HG03064 (cell line): Measurements from ENCODE around the gene TEAD3.
"Not testable (repeated sequence)": the region's sequence is repeated elsewhere in the genome, so short reads cannot be mapped to it uniquely, and the experiment has no call there.

ENCODE experiments used
- ATAC-seq: cut with Tn5 transposase; IDR thresholded peaks from one replicate; pipeline ENCODE4 v1.9.1; 2021; ENCODE audit warnings: low read depth; ENCODE audit not compliant: unreplicated experiment

TEAD3 gene

GRCh38 chr6:35454391-35455110, 42.3 kb downstream of the TEAD3 start:
- ATAC-seq, result no peak

GRCh38 chr6:35453236-35453635, 43.6 kb downstream of the TEAD3 start:
- no peak for ATAC-seq

GRCh38 chr6:35452183-35453090, 44.4 kb downstream of the TEAD3 start, which contains the start of gene FANCE:
Gene FANCE, plus strand, starts transcription at chr6:35452338. Its CDS starts 208 bp downstream, at chr6:35452546.
- peak; percentile 88 for ATAC-seq

GRCh38 chr6:35451354-35452182, 45.3 kb downstream of the TEAD3 start:
- ATAC-seq, result no peak

DNA sequence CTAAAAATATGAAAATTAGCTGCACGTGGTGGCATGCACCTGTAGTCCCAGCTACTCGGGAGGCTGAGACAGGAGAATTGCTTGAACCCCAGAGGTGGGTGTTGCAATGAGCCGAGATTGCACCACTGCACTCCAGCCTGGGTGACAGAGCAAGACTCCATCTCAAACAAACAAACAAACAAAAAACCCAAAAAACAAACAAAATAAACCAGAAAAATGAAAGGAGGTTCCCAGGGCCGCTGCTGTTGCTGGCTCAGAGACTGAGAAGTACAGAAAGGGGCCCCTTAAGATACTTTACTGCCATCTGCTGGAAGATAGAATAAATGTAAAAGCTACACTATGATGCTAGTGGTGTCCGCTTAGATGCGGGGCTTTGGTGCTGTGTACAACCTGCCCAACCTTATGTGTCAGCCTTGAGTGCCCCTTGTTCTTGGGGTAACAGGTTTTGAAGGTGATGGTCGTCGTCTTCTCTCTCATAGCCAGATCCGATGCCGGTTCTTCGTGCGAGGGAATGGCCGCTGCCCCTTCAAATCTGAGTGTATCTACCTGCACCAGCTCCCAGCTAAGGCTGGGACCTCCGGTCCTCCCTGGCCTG, 47.5 kb downstream of the TEAD3 start:
- ATAC-seq, result no peak

- ATAC-seq, result no peak
Observed at GRCh38 chr6:35448191-35448590, 48.7 kb downstream of the TEAD3 start.

- ATAC-seq, result no peak
Observed at GRCh38 chr6:35445691-35446090, 51.2 kb downstream of the TEAD3 start.

- ATAC-seq, result no peak
Observed at GRCh38 chr6:35443341-35444030, 53.4 kb downstream of the TEAD3 start.

- ATAC-seq, result no peak
Observed at GRCh38 chr6:35442693-35443092, 54.2 kb downstream of the TEAD3 start.

DNA sequence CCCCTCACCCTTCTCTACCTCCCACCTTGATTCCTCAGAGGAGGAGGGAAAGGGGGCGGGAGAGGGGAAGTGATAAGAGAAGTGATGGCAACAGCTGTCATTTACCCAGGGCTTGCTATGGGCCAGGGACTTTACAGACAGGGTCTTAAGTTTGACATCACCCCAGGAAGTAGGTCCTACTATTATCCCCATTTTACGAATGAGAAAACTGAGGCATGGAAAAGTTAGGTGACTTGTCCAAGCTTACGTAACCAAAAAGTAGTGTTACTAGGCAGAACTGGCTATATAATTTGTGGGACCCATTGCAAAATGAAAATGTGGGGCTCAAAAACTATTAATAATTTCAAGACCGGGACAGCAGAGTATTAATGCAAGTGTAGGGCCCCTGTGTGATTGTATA, 55.2 kb downstream of the TEAD3 start:
- no peak for ATAC-seq

DNA sequence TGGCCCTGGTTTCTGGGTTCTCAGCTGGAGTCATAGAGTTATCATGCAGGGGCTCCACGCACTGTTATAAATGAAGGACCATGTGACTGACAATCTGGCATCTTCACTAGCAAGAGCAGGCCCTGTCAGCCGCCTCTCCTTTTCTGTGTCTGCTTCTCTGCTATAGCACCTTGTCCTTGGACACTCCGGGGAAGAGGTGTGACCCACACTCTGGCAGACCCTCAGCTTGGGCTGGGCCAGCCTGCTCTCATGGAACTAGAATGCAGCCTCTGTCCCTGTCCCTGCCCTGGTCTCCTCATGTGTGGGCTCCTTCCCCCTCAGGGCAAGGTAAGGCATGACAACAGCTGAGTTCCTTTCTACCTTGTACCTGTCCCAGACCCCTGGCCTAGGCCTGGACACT, 55.7 kb downstream of the TEAD3 start:
- no peak for ATAC-seq

DNA sequence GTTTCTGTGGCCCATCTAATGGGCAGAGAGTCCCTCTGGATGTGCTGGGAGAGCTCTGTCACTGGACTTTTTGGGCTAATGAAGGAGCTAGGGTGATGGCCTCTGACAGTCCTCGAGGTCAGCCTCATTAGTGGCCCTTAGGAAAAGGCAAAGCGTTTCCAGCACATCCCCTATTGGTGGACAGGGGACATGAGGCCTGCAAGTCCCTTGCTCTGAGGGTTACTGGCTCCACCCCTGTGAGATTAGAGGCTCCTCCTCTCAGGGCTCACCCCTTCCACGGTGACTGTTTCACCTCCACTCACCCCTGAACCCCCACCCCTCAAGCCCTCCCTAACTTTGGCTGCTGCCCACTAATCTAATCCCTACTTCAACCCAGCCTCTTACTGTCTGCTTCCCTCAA, 57.6 kb downstream of the TEAD3 start:
- no peak for ATAC-seq

DNA sequence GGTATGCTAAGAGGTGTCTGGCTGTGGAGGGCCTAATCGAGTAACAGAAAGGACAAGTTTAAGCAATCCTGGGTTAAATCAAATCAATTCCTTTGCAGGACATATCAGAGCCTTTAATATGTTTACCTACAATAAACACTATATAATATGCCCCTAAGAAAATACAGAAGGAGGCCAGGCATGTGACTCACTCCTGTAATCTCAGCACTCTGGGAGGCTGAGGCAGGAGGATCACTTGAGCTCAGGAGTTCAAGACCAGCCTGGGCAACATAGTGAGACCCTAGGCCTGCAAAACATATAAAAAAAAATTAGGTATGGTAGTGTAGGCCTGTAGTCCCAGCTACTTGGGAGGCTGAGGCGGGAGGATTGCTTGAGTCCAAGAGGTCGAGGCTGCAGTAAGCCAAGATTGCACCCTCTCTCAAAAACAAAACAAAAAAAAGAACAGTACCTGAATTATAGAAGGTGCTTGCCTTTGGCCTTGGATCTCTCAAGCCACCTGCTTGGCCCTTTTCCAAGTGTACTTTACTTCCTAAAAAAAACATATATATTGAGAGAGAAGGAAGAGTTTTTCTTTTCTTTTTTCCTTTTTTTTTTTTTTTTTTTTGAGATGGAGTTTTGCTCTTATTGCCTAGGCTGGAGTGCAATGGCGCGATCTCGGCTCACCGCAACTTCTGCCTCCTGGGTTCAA, 58.4 kb downstream of the TEAD3 start:
- ATAC-seq, result not testable (repeated sequence)

GRCh38 chr6:35436071-35436857, 60.6 kb downstream of the TEAD3 start:
- ATAC-seq, result no peak

GRCh38 chr6:35435074-35435837, 61.6 kb downstream of the TEAD3 start:
- ATAC-seq, result no peak

- ATAC-seq, result not testable (repeated sequence)
Observed at GRCh38 chr6:35432702-35433101, 64.2 kb downstream of the TEAD3 start.

- no peak for ATAC-seq
Observed at GRCh38 chr6:35432291-35432690, 64.6 kb downstream of the TEAD3 start.

GRCh38 chr6:35429463-35429862, 67.4 kb downstream of the TEAD3 start:
- no peak for ATAC-seq
